ENCODE data around the gene GPR146. TPM values are rescaled to one million over a fixed set of nuclear protein-coding genes. Genes with fewer than 3 reads are reported as not detected.
A peak's percentile ranks its signal among the peaks of the same experiment; 100 is the strongest.

GPR146 gene
- total RNA-seq, 1 donor from 2014 or later, result 40.0 TPM

GRCh38 chr7:1054438-1054837, 10.1 kb downstream of the GPR146 start:
- Histone ChIP-seq H3K27ac (peak overlapping the region; percentile 83), H3K4me1 (peaks cover 50% of the 10 kb centered on the region), H3K4me3 (peak overlapping the region; percentile 51), H3K9me3 (no peaks in the 10 kb centered on the region), H3K36me3 (peaks cover 5% of the 10 kb centered on the region), H3K27me3 (no peaks in the 10 kb centered on the region)
- ATAC-seq, result peak; percentile 15
- intact Hi-C loops (cut with DNase I), result no loop called here
- DNase-seq, result peak; percentile 70
- no peak for TF ChIP-seq CTCF (IDR thresholded peaks at IDR 0.05)

- intact Hi-C loops (cut with DNase I), result no loop called here
Measured at GRCh38 chr7:1054861-1055450, 10.6 kb downstream of the GPR146 start.

GRCh38 chr7:1055491-1055955, 11.2 kb downstream of the GPR146 start:
- ATAC-seq (no peak), DNase-seq (no peak)
- Histone ChIP-seq H3K36me3 (peaks cover 5% of the 10 kb centered on the region), H3K4me3 (peak overlapping the region; percentile 51), H3K4me1 (peaks cover 56% of the 10 kb centered on the region), H3K27me3 (no peaks in the 10 kb centered on the region), H3K9me3 (no peaks in the 10 kb centered on the region), H3K27ac (peak overlapping the region; percentile 83)
- intact Hi-C loops (cut with DNase I), result no loop called here
- no peak for TF ChIP-seq CTCF (IDR thresholded peaks at IDR 0.05)

More at GRCh38 chr7:1054861-1055450, 10.6 kb downstream of the GPR146 start:
- ATAC-seq, result peak; percentile 63
- Histone ChIP-seq H3K4me1 (peaks cover 50% of the 10 kb centered on the region), H3K36me3 (peaks cover 5% of the 10 kb centered on the region), H3K27me3 (no peaks in the 10 kb centered on the region), H3K27ac (peak overlapping the region; percentile 83), H3K9me3 (no peaks in the 10 kb centered on the region), H3K4me3 (peak overlapping the region; percentile 51)
- no peak for TF ChIP-seq CTCF (IDR thresholded peaks at IDR 0.05)
- DNase-seq, result peak; percentile 90

- Histone ChIP-seq H3K27me3 (no peaks in the 10 kb centered on the region), H3K9me3 (no peaks in the 10 kb centered on the region), H3K4me1 (peaks cover 62% of the 10 kb centered on the region), H3K36me3 (peaks cover 5% of the 10 kb centered on the region), H3K27ac (peak overlapping the region; percentile 83), H3K4me3 (peak overlapping the region; percentile 51)
- intact Hi-C loops (cut with DNase I), result no loop called here
- TF ChIP-seq CTCF (IDR thresholded peaks at IDR 0.05), result no peak
- ATAC-seq, result peak; percentile 59
- peak; percentile 87 for DNase-seq
Measured at GRCh38 chr7:1055956-1056784, 11.8 kb downstream of the GPR146 start.

- Histone ChIP-seq H3K36me3 (peaks cover 5% of the 10 kb centered on the region), H3K27ac (no peak overlapping the region), H3K9me3 (no peaks in the 10 kb centered on the region), H3K27me3 (no peaks in the 10 kb centered on the region), H3K4me3 (peak overlapping the region; percentile 51), H3K4me1 (peaks cover 56% of the 10 kb centered on the region)
- DNase-seq, result no peak
- intact Hi-C loops (cut with DNase I), result no loop called here
- ATAC-seq, result no peak
- no peak for TF ChIP-seq CTCF (IDR thresholded peaks at IDR 0.05)
Measured at GRCh38 chr7:1056785-1057410, 12.6 kb downstream of the GPR146 start.
